Measurements from ENCODE around the gene NDST3.

- no peak for TF ChIP-seq CTCF (IDR thresholded peaks at IDR 0.05)
- no peak for TF ChIP-seq POLR2A (IDR thresholded peaks at IDR 0.05)
These were observed 252.4 kb downstream of the NDST3 start for GRCh38 chr4:118286685-118287084.
